Measurements from ENCODE around the gene ATP2B3.

DNA sequence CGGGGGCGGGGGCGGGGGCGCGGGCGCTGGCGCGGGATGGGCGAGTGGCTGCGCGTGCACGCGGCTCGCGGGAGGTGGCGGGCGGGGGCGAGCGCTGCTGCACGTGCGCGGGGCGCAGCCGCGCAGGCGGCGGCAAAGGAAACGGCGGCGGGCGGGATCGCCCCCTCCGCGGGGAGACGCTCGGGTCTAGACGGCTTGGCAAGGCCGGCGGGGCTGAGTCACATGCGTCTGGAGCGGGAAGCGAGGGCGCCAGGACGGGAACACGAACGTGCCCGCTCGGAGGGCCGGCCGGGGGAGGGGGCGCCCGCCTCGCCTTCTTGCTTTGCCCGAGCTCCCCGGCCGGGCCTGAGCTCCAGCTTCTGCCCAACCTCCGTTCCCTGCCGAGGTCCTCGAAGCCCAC, 42.7 kb upstream of the ATP2B3 start:
- TF ChIP-seq CTCF (optimal IDR thresholded peaks at IDR 0.05 in 1 of 3, IDR thresholded peaks at IDR 0.05 in 1 of 3, conservative IDR thresholded peaks at IDR 0.05 in 1 of 3; ENCODE audit: extremely low read depth in 1 of 3, insufficient read depth in 2 of 3, low read length in 3 of 3) = no peak
- TF ChIP-seq EZH2 (IDR thresholded peaks at IDR 0.05; ENCODE audit: low read length) = no peak

Measured in keratinocyte (primary cell).